Activated gamma-delta T cell treated with anti-CD3 and anti-CD28 coated beads, Interleukin-2, amount 50 U/mL, for 16 hours (primary cell): ENCODE results near the gene GFM1.

Source experiments
- DNase-seq: peaks from one replicate; pipeline ENCODE4 v3.0.0-alpha.2; 2020; ENCODE audit warnings: low read depth

The GFM1 gene

DNA sequence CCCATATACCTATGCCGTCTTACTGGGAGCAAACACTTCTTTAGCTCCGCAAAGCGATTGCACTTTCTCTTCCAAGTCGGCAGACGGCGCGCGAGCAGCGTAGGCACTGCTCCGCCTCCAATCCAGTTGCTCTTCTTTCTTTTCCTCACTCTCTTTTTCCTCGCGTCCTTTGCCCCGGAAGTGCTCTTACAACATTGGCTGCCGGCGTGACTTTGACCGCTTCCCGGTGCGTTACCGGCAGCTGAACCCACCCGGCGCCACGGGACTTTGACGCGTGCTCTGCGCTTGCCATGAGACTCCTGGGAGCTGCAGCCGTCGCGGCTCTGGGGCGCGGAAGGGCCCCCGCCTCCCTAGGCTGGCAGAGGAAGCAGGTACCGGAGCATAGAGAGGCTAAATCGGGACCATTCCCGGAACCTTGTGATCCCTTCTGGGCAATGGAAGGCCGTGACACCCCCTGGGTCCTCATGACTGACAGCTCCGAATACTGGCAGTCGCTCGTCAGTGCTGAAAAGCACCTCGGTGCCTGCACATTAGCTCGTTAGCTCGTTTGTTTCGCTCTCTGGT, at the start of gene GFM1:
GFM1 (plus strand) TSS at position 183 of the 564 bp plus-strand sequence; CDS start at position 291, 108 bp downstream.
- peak; percentile 85 for DNase-seq

DNA sequence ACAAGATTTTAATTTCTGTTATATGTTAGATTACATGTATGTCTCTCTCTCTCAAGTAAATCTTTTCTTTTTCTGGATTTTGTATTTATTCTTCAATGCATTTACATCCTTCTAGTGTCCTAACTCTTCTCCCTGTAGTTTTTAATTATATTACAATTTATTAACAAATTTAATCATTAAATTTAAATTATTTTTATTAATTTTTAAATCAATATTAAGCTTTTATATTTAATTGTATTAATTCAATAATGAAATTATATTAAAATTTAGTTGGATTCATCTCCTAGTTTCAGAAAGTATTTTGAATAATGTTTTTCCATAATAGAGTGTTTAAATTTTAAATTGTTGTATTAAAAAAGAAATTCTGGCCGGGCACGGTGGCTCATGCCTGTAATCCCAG, 43.5 kb upstream of the GFM1 start:
- no peak for DNase-seq

DNA sequence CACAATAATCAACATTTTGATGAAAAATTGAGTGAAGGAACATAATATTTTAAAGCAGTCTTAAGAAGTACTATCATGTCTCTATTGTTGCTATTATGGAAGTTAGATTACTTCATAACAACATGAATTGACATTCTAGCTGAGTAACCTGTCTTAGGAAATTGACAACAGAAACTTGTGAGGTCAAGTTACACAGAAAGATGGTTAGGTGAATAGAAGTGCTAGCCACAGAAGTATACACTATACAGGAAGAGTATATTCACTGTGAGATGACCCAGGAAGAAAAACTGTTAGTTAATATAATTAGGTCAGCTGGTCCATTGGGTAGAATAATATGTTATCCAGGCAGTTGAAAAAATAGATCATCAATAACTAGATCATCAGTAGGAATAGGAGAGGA, 42.1 kb upstream of the GFM1 start:
- DNase-seq, result no peak

DNA sequence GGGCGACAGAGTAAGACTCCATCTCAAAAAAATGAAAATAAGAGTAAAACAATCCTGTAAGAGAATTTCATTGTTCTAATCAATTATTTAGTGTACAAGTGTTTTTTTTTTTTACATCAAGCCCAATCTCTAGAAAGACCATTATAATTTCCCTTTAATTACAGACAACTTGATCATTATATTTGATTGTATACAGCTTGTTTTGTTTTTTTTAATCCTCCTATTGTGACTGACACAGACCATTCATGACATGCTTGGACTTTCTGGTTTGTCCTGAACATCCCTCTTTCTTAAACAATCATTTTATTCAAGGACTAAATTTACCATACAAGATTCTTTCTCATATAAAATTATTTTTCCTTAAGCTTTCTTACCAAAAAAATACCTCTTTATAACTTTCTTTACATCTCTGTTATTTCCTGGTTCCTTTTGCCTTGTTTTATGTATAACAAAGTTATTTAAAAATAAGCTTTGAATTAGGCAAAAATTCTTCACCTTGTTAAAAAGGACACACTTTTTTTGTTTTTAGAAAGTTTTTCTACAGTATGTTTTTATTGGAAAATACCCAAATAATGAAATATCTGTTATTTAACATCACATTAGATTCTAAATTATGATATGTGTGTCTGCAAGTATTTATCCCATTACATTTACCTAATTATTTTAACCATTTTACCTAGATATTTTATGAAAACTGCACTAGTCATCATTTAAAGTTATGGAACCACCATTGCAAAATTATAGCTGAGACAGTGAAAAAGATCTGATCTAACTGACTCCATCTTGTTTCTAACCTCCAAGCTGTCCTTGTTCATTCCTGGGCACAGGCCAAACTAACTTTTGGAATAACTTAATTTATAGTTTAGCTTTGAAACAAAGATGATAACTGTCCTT, 26.1 kb upstream of the GFM1 start:
- DNase-seq, result no peak

DNA sequence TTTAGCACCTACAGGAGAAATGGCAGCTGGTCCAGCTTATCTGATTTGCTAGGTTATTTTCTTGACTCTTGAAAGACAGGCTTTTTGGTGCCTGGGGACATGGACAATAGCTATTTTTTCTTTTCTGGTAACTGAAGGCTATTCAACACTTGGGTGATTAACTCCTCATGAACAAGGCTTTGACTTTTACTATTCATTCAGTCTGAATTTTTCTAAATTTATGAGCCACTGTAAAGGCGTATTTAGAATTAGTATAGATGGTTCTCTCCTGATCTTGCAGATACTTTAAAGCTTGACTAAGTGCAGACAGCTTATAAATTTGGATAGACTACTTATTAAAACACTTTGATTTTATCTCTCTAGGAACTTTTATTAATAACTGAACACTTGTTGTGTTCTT, 18.4 kb upstream of the GFM1 start:
- no peak for DNase-seq

DNA sequence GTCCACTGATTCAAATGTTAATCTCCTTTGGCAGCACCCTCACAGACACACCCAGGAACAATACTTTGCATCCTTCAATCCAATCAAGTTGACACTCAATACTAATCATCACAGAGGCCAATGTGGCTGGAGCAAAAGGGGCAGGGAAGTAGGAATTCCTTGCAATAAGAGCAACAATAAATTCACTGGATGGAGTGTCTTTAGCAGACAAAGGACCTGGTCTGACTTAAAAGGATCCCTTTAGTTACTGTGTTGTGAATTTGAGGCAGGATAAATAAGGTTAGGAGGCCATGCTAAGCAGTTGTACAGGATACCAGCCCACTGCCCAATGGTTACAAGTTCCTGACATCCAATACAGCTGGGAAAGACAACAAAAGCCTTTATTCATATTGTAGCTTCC, 12.3 kb upstream of the GFM1 start:
- DNase-seq, result no peak

DNA sequence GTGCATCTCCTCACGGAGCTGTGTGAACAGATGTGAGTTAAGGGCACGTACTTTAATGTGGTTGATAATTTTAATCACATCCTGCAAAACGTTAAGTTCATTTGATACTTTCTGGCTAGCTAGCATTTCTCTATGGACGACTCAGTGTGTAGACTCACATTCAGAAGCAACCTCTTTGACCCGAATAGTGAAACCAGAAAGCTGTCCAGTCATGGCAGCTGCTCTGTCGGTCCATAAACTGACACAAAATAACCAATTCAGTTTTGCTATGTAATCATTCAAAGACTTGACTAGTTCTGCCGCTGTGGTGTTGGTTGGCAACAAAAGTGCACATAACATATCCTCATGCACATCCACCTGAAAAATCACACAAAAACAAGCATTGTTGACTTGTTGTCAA, 3.7 kb upstream of the GFM1 start:
- DNase-seq, result no peak

DNA sequence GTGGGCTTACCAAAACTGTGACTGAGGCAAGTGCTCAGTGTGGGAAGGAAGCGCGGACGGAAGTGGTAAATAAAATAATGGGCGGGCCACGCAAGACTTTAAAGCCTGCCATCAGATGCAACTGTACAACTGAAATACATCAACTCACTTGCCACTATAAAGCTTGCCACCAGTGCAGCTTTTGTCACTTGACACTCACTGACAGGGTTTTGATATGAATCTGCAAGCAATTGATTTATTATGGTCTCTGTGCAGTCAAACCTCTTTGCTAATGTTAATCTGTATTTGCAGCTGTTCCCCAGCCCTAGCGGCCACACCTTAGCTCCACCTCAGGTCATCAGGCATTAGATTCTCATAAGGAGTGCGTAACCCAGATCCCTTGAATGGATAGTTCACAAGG, 2.3 kb upstream of the GFM1 start:
- DNase-seq, result no peak

DNA sequence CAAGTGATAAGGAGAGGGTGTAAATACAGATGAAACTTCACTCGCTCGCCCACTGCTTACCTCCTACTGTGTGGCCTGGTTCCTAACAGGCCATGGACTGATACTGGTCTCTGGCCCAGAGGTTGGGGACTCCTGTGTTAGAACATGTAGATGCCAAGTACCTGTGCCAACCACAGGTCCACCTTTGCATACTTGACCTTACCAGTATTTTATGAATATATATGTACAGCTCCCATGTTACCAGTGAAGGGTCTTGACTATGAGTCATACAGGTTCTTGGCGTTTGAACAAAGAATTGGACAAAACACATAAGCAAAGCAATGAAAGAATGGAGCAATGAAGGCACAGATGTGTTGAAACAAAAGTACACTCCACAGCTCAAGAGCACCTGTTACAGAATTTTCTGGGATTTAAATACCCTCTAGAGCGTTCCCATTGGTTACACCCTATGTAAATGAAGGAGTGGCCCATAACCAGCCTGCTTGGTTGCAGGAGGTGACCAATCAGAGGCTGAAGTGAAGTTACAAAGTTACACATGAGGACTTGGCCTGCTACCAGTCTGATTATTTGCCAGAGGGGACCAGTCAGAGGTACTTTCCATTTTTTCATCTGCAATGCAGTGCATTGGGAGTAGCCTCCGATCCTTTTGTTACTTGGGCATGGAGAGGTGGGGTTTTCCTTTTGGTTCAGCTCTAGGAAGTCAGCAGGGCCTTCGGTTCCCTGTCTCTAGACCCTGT, 1.7 kb upstream of the GFM1 start:
- no peak for DNase-seq

DNA sequence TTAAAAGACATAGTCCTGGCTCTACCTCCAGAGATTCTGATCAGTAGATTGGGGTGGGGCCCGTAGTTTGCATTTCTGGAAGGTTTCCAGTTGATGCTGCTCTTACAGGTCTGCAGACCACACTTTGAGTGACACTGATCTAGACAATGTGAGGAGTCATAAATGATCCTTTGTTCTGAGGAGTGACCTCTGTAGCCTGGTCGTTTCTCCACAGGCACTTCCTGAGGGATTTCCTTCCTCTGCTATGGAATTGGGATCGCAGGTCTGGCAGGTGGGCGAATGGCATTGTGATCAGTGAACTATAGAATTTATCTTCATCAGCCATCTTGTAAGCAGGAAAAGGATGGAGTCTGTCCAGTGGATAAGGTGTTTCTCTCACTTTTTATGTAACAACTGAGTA, 5.5 kb downstream of the GFM1 start:
- DNase-seq, result no peak

DNA sequence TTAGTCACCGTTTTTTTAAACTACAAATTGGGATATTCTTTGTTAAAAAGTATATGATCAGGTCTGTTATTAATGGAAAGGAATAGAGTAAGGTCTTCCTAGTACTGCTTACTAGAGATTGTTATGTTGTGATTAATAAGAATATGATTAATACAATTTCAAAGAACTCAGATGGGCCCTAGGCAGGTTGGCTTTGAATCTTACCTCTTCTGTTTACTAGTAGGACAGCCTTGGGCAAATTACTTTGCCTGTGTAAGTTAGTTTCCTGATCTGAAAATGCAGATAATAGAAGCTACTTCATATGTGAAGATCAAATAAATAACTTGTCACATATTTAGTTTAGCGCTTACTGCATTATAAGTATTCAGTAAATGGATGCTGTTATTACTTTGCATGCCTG, 6.9 kb downstream of the GFM1 start:
- DNase-seq, result no peak

DNA sequence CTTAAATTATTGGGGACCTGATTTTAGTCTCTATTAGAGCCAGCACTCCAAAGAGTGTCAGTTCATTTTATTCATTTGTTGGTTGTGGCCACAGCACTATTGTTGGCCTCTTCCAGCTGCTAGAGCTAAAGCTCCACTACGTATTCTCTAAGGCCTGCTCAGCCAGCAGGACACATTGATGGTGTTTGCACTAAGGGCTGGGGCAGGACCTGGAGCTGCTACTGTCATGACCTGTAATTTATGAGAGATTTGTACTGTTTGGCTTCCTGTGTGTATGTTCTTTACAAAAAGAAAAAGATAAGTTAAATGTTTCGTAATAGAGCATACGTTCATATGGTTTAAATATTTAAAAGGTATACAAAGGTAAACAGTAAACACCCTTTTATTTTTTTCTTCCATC, 8.1 kb downstream of the GFM1 start:
- DNase-seq, result no peak

DNA sequence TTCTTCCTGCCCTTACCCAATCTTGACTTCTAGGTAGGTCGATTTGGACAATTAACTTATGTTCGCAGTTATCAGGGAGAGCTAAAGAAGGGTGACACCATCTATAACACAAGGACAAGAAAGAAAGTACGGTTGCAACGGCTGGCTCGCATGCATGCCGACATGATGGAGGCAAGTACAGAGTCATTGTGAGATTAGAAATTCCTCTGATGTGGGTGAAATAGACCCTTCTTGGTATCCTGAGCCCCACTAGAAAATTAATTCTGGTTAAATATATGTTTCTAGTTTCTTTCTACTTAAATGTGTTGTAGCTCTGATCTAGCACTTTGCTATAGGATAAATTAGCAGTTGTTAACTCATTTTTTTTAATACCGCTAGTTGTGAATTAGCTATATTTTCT, 14.6 kb downstream of the GFM1 start:
- DNase-seq, result no peak

DNA sequence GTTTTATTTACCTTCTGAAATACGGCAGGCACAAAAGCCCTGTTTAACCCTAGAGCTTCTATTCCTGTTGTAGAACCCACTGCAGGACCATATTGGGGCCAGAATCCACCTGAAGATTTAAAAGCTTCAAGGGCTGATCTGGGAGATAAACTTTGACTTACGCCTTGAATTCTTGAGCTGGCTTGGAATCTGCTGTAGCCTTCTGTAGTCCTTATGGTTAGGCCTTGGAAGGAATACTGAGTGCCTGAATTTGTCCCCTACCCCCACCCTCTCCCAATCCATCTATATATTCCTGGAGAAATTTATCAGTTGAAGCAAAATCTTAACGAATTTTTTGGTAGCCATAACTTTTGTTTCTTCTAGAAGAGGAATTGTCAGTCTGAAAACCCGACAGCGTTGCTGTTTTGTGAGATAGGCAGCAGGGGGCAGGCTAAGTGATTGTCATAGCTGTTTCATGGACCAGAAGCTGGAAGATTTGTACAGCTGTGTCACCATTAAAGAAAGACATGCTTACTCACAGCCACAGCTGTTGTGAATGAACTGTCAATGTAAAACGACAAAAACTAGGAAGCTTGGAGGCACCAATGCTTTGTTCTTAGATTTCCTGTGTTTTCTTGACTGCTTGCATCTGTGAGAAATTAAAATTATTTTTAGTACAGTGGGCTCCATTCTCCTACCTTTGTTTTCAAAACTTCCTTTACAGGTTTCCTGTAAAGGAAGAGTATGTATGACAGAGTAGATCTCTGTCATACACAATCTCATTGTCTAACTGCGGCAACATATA, 15.3 kb downstream of the GFM1 start:
- DNase-seq, result no peak

DNA sequence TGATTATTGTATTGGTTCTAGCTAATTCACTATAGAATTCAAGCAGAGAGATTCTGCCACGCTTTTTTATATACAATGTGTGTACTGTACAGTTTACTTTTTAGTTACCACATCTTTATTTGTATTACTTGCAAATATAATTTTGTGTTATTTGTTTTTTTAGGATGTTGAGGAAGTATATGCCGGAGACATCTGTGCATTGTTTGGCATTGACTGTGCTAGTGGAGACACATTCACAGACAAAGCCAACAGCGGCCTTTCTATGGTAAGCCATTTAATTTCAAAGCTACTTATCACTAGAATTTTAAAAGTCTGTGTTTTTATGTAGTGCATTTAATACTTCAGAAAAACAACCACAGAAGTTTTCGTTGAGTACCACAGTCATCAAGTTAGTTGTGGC, 16.4 kb downstream of the GFM1 start:
- no peak for DNase-seq

DNA sequence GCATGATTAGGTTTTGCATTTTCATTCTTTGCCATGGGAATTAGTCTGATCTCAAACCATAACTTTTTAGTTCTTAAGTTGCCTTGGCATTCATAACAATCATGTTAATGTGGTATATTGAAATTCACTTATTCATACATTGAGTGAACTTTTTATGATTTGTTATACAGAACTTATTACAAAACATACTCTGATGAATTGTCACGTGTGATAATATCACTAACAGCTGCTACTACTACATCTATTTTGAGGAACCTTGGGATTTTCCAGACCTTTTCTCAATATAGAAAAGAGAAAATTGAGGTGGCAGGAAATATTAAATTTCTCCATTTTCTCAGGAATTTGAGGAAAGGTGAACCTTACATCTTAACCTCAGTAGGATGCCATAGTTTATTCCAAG, 18.9 kb downstream of the GFM1 start:
- DNase-seq, result no peak

DNA sequence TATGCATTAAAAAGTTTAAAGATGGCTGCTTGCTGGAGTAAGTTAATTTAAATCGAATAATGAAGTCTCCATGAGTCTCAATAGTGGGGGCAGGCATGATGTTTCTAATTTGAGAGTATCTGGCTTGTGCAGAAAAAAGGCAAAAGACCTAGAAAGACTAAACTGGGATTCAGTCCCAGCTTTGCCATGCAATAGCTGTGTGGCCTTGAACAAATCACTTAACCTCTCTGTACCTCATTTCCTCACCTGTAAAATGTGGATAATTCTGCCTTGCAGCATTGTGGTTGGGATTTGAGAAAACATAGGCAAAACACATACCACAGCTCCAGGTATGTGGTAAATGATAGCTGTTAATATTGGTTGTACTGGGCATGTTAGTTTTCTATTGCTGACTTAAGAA, 19.5 kb downstream of the GFM1 start:
- DNase-seq, result no peak

DNA sequence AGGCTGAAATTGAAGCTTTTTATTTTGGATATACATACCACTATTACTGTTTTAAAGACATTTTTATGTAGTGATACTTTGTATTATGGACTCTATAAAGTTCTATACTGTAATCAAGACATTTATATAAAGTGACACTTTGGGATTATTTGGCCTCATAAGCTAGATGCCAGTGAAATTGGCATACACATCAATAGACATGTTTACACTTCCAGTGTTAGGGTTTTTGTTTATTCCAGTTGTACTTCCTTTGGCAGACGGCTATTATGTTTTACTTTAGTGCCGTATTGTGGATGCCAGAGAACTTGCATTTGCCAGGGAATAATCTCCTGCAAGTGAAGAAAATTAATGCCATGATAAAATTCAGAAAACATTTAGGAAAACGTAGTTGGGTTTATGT, 22.1 kb downstream of the GFM1 start:
- DNase-seq, result no peak

DNA sequence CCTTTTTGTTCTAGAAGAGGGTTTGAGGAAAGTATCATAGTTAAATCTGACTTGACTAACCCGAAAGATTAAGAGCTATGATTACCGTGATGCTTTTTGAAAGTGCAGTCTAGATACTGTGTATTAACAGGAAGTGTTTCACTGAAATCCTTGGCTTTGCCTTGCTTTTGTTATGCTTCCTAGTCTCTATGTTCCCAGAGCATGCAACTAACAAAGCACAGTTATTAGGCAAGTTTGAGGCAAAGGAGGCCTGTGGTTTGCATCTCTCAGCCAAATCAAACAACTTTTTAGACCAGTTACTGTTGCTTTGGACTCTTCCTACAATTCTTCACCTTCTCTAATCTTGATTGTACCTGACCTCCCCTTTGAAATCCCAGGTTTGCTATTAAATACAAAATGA, 24.2 kb downstream of the GFM1 start:
- DNase-seq, result no peak

DNA sequence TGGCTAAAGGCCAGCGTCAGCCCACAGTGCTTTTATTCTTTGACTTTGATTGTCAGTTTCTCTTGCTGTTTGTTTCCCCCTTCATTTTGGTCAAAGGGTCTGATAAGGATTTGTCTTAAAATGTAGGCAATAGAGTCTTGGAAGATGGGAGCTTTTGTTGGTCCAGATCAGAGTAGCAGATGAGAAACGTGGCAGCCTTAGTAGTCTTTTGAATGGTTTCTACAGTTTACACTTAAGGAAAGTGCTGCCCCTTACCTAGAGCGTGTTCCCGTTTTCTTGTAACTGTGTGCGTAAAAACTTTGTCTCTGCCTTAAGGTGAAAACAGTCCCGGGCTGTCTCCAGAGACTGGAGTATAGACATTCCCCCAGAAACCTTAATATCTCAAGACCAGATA, 27.5 kb downstream of the GFM1 start:
- DNase-seq, result no peak

DNA sequence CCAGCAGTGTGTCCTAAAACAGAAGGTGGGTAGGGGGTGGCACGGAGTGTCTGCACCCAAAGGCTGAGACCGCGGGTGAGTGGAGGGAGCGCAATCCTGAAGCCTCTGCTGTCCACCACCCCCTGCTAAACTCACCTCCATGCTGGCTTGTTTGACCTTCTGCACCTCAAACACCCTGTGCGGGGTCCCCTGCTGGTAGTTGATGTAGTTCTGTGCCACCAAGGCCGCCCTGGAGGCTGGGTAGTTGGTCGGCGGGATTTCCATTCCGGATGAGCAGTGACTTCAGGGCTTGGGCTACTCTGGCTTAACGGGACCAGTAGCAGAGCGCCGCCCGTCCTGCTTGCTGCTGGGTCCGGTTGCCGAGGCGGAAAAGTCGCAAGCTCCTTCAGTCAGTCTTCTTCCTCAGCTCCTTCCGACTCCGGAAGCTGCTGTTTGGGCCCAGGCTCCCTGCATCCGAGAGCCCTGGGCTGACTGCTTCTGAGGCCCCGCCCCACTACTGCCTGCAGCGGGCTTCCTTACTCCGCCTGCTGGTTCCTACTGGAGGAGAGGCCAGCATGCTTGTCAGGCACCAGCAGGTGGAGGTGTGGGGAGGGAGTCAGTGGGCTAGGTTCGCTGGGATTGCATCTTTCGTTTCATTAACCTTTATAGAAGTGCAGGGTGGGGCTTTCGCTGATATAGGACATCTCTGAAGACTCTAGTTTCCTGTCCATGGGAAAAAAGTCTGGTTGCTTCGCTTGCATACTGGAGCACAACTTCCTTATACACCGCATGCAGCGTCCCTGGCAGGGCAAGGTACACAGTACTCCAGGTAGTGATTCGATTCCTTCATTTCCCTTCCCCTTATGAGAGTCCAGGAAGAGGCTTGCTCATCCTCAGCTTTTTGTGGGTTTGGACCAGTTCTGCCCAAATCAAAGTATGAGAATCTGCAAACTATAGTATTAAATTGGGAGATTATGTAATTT, 28.2 kb downstream of the GFM1 start, which contains the start of gene LXN:
LXN (minus strand) TSS at position 434 of the 962 bp plus-strand sequence; CDS start at position 264, 170 bp downstream.
- DNase-seq, result peak; percentile 43
